SK-N-SH treated with all-trans-retinoic acid at 6 μM for 48 hours (cell line): ENCODE results near the gene ARMH3.

Experiments used
- PPARA ChIP-seq: fragments of 250-450 bp; sonication (Bioruptor Pico); IDR thresholded peaks from 2 replicates; pipeline ENCODE4 v1.5.0; 2020; ENCODE audit warnings: mild to moderate bottlenecking, borderline replicate concordance
- TF ChIP-seq, protein P1 (sequence below): fragments of 250-450 bp; sonication (Bioruptor Pico); IDR thresholded peaks from 2 replicates; pipeline ENCODE4 v1.5.0; 2020; ENCODE audit warnings: mild to moderate bottlenecking, moderate library complexity

- TF ChIP-seq PPARA, result no peak
- TF ChIP-seq, protein P1, sequence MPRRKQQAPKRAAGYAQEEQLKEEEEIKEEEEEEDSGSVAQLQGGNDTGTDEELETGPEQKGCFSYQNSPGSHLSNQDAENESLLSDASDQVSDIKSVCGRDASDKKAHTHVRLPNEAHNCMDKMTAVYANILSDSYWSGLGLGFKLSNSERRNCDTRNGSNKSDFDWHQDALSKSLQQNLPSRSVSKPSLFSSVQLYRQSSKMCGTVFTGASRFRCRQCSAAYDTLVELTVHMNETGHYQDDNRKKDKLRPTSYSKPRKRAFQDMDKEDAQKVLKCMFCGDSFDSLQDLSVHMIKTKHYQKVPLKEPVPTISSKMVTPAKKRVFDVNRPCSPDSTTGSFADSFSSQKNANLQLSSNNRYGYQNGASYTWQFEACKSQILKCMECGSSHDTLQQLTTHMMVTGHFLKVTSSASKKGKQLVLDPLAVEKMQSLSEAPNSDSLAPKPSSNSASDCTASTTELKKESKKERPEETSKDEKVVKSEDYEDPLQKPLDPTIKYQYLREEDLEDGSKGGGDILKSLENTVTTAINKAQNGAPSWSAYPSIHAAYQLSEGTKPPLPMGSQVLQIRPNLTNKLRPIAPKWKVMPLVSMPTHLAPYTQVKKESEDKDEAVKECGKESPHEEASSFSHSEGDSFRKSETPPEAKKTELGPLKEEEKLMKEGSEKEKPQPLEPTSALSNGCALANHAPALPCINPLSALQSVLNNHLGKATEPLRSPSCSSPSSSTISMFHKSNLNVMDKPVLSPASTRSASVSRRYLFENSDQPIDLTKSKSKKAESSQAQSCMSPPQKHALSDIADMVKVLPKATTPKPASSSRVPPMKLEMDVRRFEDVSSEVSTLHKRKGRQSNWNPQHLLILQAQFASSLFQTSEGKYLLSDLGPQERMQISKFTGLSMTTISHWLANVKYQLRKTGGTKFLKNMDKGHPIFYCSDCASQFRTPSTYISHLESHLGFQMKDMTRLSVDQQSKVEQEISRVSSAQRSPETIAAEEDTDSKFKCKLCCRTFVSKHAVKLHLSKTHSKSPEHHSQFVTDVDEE (CRISPR knock-in tag), result no peak
Measured at GRCh38 chr10:101843032-101844021, 212.6 kb downstream of the ARMH3 start, which contains the start of gene KCNIP2.
